Parathyroid adenoma (tissue), 2 donors: ENCODE results near the gene AKT3.

ENCODE experiments used
- H2AFZ ChIP-seq: fragments of 300-600 bp; sonication (generic); one replicate; pipeline ENCODE4 v1.7.0; 2017; ENCODE audit warnings: antibody characterized with exemption, mild to moderate bottlenecking
- H3K27ac ChIP-seq: fragments of 300-600 bp; sonication (generic); one replicate; pipeline ENCODE4 v1.7.0; 2017
- H3K27me3 ChIP-seq: fragments of 300-600 bp; sonication (generic); one replicate; pipeline ENCODE4 v1.7.0; 2017; ENCODE audit warnings: low read length; ENCODE audit not compliant: control insufficient read depth, insufficient read depth
- H3K36me3 ChIP-seq: fragments of 300-600 bp; sonication (generic); one replicate; pipeline ENCODE4 v1.7.0; 2017; ENCODE audit warnings: low read length; ENCODE audit not compliant: control insufficient read depth, insufficient read depth
- H3K4me1 ChIP-seq: fragments of 300-600 bp; sonication (generic); one replicate; pipeline ENCODE4 v1.7.0; 2017; ENCODE audit warnings: control low read depth
- H3K4me2 ChIP-seq: fragments of 300-600 bp; sonication (generic); one replicate; pipeline ENCODE4 v1.7.0; 2017; ENCODE audit warnings: low read length
- H3K4me3 ChIP-seq: fragments of 300-600 bp; sonication (generic); one replicate; pipeline ENCODE4 v1.7.0; 2017; ENCODE audit warnings: low read depth, low read length
- H3K79me2 ChIP-seq: fragments of 300-600 bp; sonication (generic); one replicate; pipeline ENCODE4 v1.7.0; 2017; ENCODE audit warnings: control low read depth
- H3K9ac ChIP-seq: fragments of 300-600 bp; sonication (generic); one replicate; pipeline ENCODE4 v1.7.0; 2017; ENCODE audit warnings: mild to moderate bottlenecking
- H3K9me3 ChIP-seq: fragments of 300-600 bp; sonication (generic); one replicate; pipeline ENCODE4 v1.7.0; 2017; ENCODE audit warnings: low read length; ENCODE audit not compliant: control insufficient read depth
- CTCF ChIP-seq: fragments of 300-600 bp; sonication (generic); IDR thresholded peaks from one replicate; pipeline ENCODE4 v1.7.0; 2017; ENCODE audit warnings: antibody characterized with exemption, mild to moderate bottlenecking
- donor health status: primary hyperparathyroidism.

AKT3 gene

GRCh38 chr1:243754348-243754747, 95.7 kb downstream of the AKT3 start:
- Histone ChIP-seq H3K4me3 (no peak overlapping the region), H3K79me2 (peaks cover 7% of the 10 kb centered on the region), H3K27ac (no peak overlapping the region), H3K9me3 (no peaks in the 10 kb centered on the region), H3K27me3 (no peaks in the 10 kb centered on the region), H3K9ac (no peak overlapping the region), H3K4me2 (no peak overlapping the region), H2AFZ (no peak overlapping the region), H3K36me3 (no peaks in the 10 kb centered on the region), H3K4me1 (no peaks in the 10 kb centered on the region)
- no peak for TF ChIP-seq CTCF

GRCh38 chr1:243751506-243751905, 98.5 kb downstream of the AKT3 start:
- Histone ChIP-seq H3K4me2 (no peak overlapping the region), H3K4me1 (no peaks in the 10 kb centered on the region), H3K79me2 (no peaks in the 10 kb centered on the region), H3K27me3 (no peaks in the 10 kb centered on the region), H3K9ac (no peak overlapping the region), H2AFZ (no peak overlapping the region), H3K4me3 (no peak overlapping the region), H3K9me3 (no peaks in the 10 kb centered on the region), H3K36me3 (no peaks in the 10 kb centered on the region), H3K27ac (no peak overlapping the region)
- no peak for TF ChIP-seq CTCF

GRCh38 chr1:243748706-243749283, 101.2 kb downstream of the AKT3 start:
- Histone ChIP-seq H3K27ac (no peak overlapping the region), H3K4me1 (no peaks in the 10 kb centered on the region), H3K27me3 (no peaks in the 10 kb centered on the region), H3K9ac (no peak overlapping the region), H3K4me3 (no peak overlapping the region), H3K4me2 (no peak overlapping the region), H3K36me3 (no peaks in the 10 kb centered on the region), H3K79me2 (peaks cover 8% of the 10 kb centered on the region), H2AFZ (no peak overlapping the region), H3K9me3 (no peaks in the 10 kb centered on the region)
- peak; percentile 50 for TF ChIP-seq CTCF

GRCh38 chr1:243748227-243748626, 101.8 kb downstream of the AKT3 start:
- TF ChIP-seq CTCF, result no peak
- no peaks in the 10 kb centered on the region for H3K27me3 ChIP-seq

GRCh38 chr1:243746751-243747150, 103.3 kb downstream of the AKT3 start:
- Histone ChIP-seq H3K9me3 (no peaks in the 10 kb centered on the region), H3K36me3 (no peaks in the 10 kb centered on the region), H3K27ac (no peak overlapping the region), H3K79me2 (peaks cover 10% of the 10 kb centered on the region), H3K27me3 (no peaks in the 10 kb centered on the region), H3K4me3 (no peak overlapping the region), H3K4me1 (no peaks in the 10 kb centered on the region), H3K4me2 (no peak overlapping the region), H2AFZ (no peak overlapping the region), H3K9ac (no peak overlapping the region)
- no peak for TF ChIP-seq CTCF

More at GRCh38 chr1:243748227-243748626, 101.8 kb downstream of the AKT3 start:
- Histone ChIP-seq H3K27ac (no peak overlapping the region), H3K36me3 (no peaks in the 10 kb centered on the region), H2AFZ (no peak overlapping the region), H3K4me1 (no peaks in the 10 kb centered on the region), H3K9me3 (no peaks in the 10 kb centered on the region), H3K4me2 (no peak overlapping the region), H3K79me2 (peaks cover 10% of the 10 kb centered on the region), H3K4me3 (no peak overlapping the region), H3K9ac (no peak overlapping the region)
